ENCODE data around the gene RBBP6.

The RBBP6 gene

DNA sequence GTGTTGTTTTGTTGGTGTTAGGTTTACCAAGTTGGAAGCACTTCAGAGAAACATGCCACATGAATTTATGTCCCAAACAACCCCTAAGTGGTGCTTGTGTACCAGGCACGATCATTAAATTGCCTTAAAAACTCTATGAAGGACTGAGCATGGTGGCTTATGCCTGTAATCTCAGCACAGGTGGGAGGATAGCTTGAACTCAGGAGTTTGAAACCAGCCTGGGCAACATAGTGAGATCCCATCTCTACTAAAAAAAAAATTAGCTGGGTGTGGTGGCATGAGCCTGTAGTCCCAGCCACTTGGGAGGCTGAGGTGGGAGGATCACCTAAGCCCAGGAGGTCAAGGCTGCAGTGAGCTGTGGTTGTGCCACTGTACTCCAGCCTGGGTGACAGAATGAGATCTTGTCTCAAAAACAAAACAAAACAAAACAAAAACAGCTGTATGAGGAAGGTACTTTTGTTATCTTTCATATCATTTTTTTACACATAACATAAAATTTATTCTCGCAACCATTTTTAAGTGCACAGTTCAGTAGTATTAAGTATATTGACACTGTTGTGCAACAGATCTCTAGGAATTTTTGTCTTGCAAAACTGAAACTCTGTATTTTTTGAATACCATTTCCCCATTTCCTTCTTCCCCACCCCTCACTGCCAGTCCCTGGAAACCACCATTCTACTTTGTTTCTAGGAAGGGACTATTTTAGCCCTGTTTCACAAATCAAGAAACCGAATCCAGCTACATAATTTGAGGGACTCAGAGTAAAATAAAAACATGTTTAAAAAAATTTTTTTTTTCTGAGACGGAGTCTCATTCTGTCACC lies 14.3 kb upstream of the RBBP6 start:
- no peaks in the 10 kb centered on the region for H4K20me1 ChIP-seq (ENCODE audit: insufficient read depth)
- H3K79me2 ChIP-seq (ENCODE audit: insufficient read depth, low read depth), result no peaks in the 10 kb centered on the region
- no peaks in the 10 kb centered on the region for H3K4me1 ChIP-seq (ENCODE audit: low read depth, poor library complexity, severe bottlenecking)
- no peak overlapping the region for H3K9ac ChIP-seq
- H3K27me3 ChIP-seq (ENCODE audit: insufficient read depth, low read depth), result no peaks in the 10 kb centered on the region
- H3K4me3 ChIP-seq (IDR thresholded peaks at IDR 0.05; ENCODE audit: insufficient read depth, low read depth, low read length), result no peak overlapping the region
- H3K27ac ChIP-seq, result no peak overlapping the region
- TF ChIP-seq, protein P1, sequence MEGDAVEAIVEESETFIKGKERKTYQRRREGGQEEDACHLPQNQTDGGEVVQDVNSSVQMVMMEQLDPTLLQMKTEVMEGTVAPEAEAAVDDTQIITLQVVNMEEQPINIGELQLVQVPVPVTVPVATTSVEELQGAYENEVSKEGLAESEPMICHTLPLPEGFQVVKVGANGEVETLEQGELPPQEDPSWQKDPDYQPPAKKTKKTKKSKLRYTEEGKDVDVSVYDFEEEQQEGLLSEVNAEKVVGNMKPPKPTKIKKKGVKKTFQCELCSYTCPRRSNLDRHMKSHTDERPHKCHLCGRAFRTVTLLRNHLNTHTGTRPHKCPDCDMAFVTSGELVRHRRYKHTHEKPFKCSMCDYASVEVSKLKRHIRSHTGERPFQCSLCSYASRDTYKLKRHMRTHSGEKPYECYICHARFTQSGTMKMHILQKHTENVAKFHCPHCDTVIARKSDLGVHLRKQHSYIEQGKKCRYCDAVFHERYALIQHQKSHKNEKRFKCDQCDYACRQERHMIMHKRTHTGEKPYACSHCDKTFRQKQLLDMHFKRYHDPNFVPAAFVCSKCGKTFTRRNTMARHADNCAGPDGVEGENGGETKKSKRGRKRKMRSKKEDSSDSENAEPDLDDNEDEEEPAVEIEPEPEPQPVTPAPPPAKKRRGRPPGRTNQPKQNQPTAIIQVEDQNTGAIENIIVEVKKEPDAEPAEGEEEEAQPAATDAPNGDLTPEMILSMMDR (conservative IDR thresholded peaks at IDR 0.05; ENCODE audit: low read depth, low read length), result no peak
- no peak overlapping the region for H3K4me2 ChIP-seq
- no peaks in the 10 kb centered on the region for H3K36me3 ChIP-seq (ENCODE audit: insufficient read depth)
- H2AFZ ChIP-seq (ENCODE audit: low read depth), result no peak overlapping the region

DNA sequence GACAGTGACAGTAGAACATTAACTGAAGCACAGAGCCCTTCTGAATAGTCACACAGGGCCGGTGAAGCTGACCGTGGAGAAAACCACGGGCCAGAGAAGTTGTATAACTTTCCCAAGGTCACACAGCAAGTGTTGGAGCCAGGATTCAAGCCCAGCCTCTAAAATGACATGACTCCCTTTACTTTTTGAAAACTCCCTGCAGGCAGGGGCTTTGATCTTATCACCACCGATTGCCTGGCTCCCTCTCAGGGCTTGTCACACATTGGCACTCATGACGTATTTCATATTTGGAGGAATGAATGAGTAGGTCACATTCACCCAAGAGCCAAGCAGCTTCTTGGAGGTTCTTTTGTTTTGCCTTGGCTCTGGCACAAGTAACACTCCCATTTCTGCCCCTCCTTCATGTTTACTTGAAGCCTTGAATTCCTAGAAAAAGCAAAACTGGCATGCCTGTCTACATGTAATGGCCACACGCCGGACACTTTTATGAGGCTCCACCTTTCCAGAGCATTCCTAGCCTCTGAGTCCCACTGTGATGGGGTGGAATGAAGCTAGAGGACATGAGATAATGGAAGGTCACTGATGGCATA lies 13.3 kb upstream of the RBBP6 start:
- Histone ChIP-seq H2AFZ (ENCODE audit: low read depth) (no peak overlapping the region), H3K27ac (no peak overlapping the region), H3K4me3 (IDR thresholded peaks at IDR 0.05; ENCODE audit: insufficient read depth, low read depth, low read length) (no peak overlapping the region), H3K36me3 (ENCODE audit: insufficient read depth) (no peaks in the 10 kb centered on the region), H3K9ac (no peak overlapping the region), H3K79me2 (ENCODE audit: insufficient read depth, low read depth) (no peaks in the 10 kb centered on the region), H3K4me2 (no peak overlapping the region), H3K4me1 (ENCODE audit: low read depth, poor library complexity, severe bottlenecking) (no peaks in the 10 kb centered on the region), H3K27me3 (ENCODE audit: insufficient read depth, low read depth) (no peaks in the 10 kb centered on the region), H4K20me1 (ENCODE audit: insufficient read depth) (no peaks in the 10 kb centered on the region)
- TF ChIP-seq, protein P1 (conservative IDR thresholded peaks at IDR 0.05; ENCODE audit: low read depth, low read length), result no peak

DNA sequence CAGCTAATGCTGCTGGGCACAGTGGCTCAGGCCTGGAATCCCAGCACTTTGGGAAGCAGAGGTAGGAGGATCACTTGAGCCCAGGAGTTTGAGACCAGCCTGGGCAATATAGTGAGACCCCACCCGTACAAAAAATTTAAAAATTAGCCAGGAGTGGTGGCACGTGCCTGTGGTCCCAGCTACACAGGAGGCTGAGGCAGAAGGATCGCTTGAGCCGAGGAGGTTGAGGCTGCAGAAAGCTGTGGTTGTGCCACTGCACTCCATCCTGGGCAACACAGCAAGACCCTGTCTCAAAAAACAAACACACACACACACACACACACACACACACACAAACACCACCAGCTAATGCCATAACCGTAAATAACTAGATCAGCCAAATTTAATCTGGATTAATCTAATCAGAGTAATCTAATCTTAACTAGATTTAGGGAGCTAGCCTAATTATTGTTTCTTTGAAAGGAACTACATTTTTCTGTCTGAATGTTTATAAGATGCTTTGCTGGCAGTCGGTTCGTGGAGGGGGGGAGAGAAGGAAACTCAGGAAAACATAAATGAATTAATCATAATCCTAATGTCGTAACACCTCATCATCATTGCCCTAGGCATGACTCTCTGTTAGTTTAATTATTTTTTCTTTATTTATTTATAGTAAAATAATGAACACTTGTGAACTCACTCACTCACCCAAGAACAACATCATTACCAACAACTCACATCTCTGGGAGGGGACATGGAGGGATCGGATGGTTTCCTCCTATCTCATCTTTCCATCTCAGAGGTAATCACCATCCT lies 12.5 kb upstream of the RBBP6 start:
- TF ChIP-seq, protein P1 (conservative IDR thresholded peaks at IDR 0.05; ENCODE audit: low read depth, low read length), result no peak
- Histone ChIP-seq H3K27ac (no peak overlapping the region), H3K79me2 (ENCODE audit: insufficient read depth, low read depth) (no peaks in the 10 kb centered on the region), H3K4me2 (no peak overlapping the region), H4K20me1 (ENCODE audit: insufficient read depth) (no peaks in the 10 kb centered on the region), H2AFZ (ENCODE audit: low read depth) (no peak overlapping the region), H3K4me3 (IDR thresholded peaks at IDR 0.05; ENCODE audit: insufficient read depth, low read depth, low read length) (no peak overlapping the region), H3K9ac (no peak overlapping the region), H3K27me3 (ENCODE audit: insufficient read depth, low read depth) (no peaks in the 10 kb centered on the region), H3K4me1 (ENCODE audit: low read depth, poor library complexity, severe bottlenecking) (no peaks in the 10 kb centered on the region), H3K36me3 (ENCODE audit: insufficient read depth) (no peaks in the 10 kb centered on the region)

DNA sequence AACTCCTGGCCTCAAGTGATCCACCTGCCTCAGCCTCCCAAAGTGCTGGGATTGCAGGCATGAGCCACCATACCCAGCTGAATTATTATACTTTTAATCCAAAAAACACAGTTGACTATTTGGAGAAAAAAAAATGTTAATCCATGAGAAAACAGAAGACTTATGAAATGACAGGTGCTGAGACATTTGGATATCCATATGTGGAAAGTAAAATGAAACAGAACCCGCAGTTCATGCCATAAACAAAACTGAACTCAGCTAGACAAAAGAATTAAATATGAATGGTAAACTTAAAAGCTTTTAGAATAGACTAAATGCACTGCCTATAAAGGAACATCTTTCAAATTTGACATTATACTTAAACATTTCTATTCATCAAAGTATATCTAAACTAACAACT lies 8.2 kb upstream of the RBBP6 start:
- Histone ChIP-seq H2AFZ (ENCODE audit: low read depth) (no peak overlapping the region), H3K4me1 (ENCODE audit: low read depth, poor library complexity, severe bottlenecking) (no peaks in the 10 kb centered on the region), H3K27me3 (ENCODE audit: insufficient read depth, low read depth) (no peaks in the 10 kb centered on the region), H3K27ac (no peak overlapping the region), H3K36me3 (ENCODE audit: insufficient read depth) (no peaks in the 10 kb centered on the region), H3K4me2 (no peak overlapping the region), H3K4me3 (IDR thresholded peaks at IDR 0.05; ENCODE audit: insufficient read depth, low read depth, low read length) (no peak overlapping the region), H3K79me2 (ENCODE audit: insufficient read depth, low read depth) (no peaks in the 10 kb centered on the region), H4K20me1 (ENCODE audit: insufficient read depth) (no peaks in the 10 kb centered on the region), H3K9ac (no peak overlapping the region)
- TF ChIP-seq, protein P1 (conservative IDR thresholded peaks at IDR 0.05; ENCODE audit: low read depth, low read length), result no peak
